Measurements from ENCODE around the gene SPECC1. TPM values are rescaled to one million over a fixed set of nuclear protein-coding genes. Genes with fewer than 3 reads are reported as not detected.

SPECC1 gene
- total and polyA plus RNA-seq, 10 of the 15 experiments (the other 5 are each of a cell fraction or from before 2014, with no cell fraction given) = 6.4 to 40.6 (median 23.9) TPM

- no peak overlapping the region for H3K4me2 ChIP-seq (ENCODE audit: control insufficient read depth, insufficient read depth)
- H4K20me1 ChIP-seq (ENCODE audit: control insufficient read depth, insufficient read depth) = no peaks in the 10 kb centered on the region
- no peaks in the 10 kb centered on the region; a peak in 1 of 4 replicates for H3K27me3 ChIP-seq (replicated peaks in 1 of 2; ENCODE audit: control insufficient read depth in 2 of 2, insufficient read depth in 2 of 2, low read length in 1 of 2)
- H3K9me3 ChIP-seq (replicated peaks; ENCODE audit: control insufficient read depth, insufficient read depth, low read length) = no peaks in the 10 kb centered on the region
- intact Hi-C loops (cut with micrococcal nuclease; ENCODE audit: unreplicated experiment) (no loop called here), in situ Hi-C loops (cut with MboI) (no loop called here)
- no TSS peak for BruUV-seq (replicated peaks)
- ATAC-seq = no peak
- TF ChIP-seq MYC (IDR thresholded peaks at IDR 0.05; ENCODE audit: insufficient read depth, insufficient read length, insufficient replicate concordance, low read length, severe bottlenecking) (no peak), ATF2 (IDR thresholded peaks at IDR 0.05; ENCODE audit: low read length) (no peak), ZNF592 (IDR thresholded peaks at IDR 0.05) (no peak)
- H3K27ac ChIP-seq (ENCODE audit: control insufficient read depth, insufficient read depth) = no peak overlapping the region
- no peak for FAIRE-seq
- CTCF ChIA-PET = interaction anchor here (1.1 kb wide), 2 partner anchors 13 to 79 kb away, joined by 3 read pairs; no protein-coding TSS in a partner anchor
- no peaks in the 10 kb centered on the region for H3K79me2 ChIP-seq (ENCODE audit: control insufficient read depth, insufficient read depth, low read length)
- H3K4me1 ChIP-seq (ENCODE audit: control insufficient read depth, insufficient read depth, low read length) = no peaks in the 10 kb centered on the region
- 38% methylated on average over 1 of the region's 1 CpG for WGBS (ENCODE audit: insufficient coverage, insufficient replicate concordance, low lambda C conversion rate, missing lambda C conversion rate)
- RAD21 ChIA-PET (ENCODE audit: unreplicated experiment) = no interaction called here
- no peak overlapping the region for H2AFZ ChIP-seq (ENCODE audit: control insufficient read depth, low read depth, low read length)
- POLR2A ChIA-PET = no interaction called here
- no peak for DNase-seq (ENCODE audit: low read depth, low spot score)
- no peaks in the 10 kb centered on the region for H3K36me3 ChIP-seq (ENCODE audit: control insufficient read depth in 2 of 2, insufficient read depth in 2 of 2, low read length in 1 of 2)
- no peak overlapping the region for H3K9ac ChIP-seq (ENCODE audit: control insufficient read depth, insufficient read depth, low read length)
- H3K4me3 ChIP-seq = no peak overlapping the region
- SMC1A ChIA-PET (ENCODE audit: uncharacterized antibody, unreplicated experiment) = no interaction called here
Measured at GRCh38 chr17:19996086-19996485, 13.1 kb upstream of the SPECC1 start.
